NCI-H2227 treated with DMSO at 0.1 percent for 48 hours (cell line): ENCODE data around the gene AMOTL1.
A peak's percentile ranks its signal among the peaks of the same experiment; 100 is the strongest.
"Not testable (repeated sequence)": the region's sequence is repeated elsewhere in the genome, so short reads cannot be mapped to it uniquely, and the experiment has no call there.

Source experiments
- DNase-seq: peaks from one replicate; lab custom pipeline; 2025; lab: John Stamatoyannopoulos, UW

AMOTL1 gene

GRCh38 chr11:94883878-94884277, 115.7 kb downstream of the AMOTL1 start:
- DNase-seq, result no peak

DNA sequence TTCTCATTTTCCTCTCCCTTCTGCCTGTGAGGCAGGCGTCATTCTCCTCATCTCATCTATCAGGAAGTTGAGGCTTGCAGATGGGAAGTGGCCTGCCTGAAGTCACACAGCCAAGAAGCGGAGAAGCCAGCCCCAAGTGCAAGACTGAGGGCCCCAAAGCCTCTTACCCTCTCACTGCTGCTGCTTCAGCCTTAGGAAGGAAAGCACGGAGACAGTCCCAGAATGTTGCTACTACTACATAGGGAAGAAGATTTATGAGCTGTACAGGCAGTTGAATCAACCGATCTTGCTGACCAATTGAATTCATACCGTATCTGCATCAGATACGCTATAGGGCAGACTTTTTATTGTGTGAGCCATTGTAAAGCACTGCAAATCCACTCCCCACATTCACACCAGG, 116.2 kb downstream of the AMOTL1 start:
- no peak for DNase-seq

DNA sequence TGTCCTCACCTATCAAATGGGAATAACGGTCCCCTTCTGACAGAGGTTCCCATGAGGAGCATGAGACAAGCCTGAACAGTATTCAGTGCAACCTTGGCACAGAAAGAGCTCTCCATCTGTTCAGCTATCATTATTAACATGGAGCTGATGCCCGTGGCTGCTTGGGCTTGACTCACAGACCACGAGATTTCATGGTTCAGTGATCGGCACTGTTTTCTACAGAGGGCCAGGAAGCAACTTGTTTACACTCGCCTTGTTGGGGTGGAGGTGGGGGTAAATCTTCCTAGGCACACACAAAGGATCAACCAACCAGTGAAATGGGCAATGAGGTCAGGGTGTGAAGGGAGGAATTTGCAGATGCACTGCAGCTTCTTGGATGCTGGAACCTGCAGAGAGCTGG, 117.0 kb downstream of the AMOTL1 start:
- no peak for DNase-seq

DNA sequence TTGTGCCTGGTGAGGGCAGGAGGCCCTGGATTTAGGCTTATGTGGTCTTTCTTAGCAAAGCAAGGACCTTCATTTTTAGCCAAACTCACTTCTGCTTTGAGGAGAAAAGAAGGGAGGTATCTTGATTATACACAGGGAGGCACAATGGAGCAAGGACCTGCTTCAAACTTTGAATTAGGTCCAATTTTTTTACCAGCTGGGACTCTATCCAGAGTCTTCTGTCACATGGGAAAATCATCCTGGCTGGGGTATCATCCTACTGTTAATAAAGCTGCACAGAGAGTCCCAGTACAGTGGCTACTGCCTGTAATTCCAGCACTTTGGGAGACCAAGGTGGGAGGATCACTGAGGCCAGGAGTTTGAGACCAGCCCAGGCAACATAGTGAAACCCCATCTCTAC, 117.4 kb downstream of the AMOTL1 start:
- no peak for DNase-seq

DNA sequence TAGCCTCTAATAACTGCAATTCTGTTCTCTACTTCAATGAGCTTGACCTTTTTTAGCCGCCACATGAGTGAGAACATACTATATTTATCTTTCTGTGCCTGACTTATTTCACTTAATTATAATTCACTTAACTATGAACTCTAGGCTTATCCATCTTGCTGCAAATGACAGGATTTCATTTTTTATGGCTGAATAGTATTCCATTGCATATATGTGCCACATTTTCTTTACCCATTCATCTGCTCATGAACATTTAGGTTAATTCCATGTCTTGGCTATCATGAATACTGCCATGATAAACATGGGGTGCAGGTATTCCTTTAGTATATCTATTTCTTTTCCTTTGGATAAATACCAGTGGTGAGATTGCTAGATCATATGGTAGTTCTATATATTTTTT, 120.0 kb downstream of the AMOTL1 start:
- DNase-seq, result no peak

GRCh38 chr11:94895451-94895850, 127.3 kb downstream of the AMOTL1 start:
- DNase-seq, result no peak

- no peak for DNase-seq
Measured at GRCh38 chr11:94895971-94896370, 127.8 kb downstream of the AMOTL1 start.

DNA sequence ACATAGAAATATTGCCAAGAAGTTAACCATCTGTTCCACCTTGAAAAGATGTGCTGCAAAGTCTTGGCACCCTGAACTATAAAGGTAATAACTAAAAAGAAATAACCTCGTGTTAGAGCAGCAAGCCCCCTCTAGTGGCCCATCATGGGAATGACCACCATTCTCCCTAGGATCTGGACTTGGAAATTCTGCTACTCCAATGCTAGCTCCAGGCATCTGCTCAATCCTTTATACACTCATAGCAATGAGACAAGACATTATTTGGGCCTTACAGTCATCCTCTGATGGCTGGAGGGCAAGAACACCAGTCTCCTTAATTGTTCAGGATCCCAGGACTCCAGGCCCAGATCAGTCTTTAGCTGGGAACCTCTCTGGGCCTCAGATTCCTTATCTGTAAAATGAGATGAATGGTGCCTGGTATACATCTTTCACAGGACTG, 129.2 kb downstream of the AMOTL1 start:
- peak; percentile 27 for DNase-seq

DNA sequence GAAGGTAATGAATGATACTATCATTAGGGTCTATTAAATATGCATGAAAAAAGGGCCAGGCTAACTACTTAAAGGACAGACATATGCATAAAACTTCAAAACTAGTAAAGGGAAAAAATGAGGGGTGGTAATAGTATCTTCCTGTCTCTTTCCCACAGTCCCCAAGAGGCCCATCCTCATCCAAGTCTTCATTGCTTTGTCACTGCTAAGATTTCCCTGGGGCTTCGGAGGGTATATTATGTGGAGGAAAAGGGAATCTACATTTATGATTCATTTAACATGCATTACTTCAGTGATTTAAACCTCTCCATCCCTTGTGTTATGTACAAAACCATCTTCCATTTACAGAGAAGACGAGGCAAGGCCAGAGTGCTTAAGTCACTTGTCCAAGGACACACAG, 139.1 kb downstream of the AMOTL1 start:
- DNase-seq, result no peak

GRCh38 chr11:94909371-94909820, 141.2 kb downstream of the AMOTL1 start:
- DNase-seq, result no peak

DNA sequence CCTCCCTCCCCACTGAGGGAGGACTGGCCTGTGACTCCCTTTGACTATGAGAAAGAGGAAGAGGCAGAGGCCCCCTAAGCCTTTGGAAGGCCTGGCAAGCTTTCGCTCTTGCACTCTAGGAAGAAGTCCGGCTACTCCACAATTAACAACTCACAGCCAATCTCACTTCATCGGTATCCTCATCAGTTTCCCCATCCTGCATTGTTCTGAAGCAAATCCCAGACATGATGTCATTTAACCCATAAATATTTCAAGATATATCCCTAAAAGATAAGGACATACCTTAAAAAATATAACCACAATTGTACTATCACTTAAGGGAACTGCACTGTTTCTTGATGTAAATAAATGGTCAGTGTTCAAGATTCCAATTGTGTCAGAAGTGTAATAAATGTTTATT, 142.1 kb downstream of the AMOTL1 start:
- DNase-seq, result no peak

DNA sequence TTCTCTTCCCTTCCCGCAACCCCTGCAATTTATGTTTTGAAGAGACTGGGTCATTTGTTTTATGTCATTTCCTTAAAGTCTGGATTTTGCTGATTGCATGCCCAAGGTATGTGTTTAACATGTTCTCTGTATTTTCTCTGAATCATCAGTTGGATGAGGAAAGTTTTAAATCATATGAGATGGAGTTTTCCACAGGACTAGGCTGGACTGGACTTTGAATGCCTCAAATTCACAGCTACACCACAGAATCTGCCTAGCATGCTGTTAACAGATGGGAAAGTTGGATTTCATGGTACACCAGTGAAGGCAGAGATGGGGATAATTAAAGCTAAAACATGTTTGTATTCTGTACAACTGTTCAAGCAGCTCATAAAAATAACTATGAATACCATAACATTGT, 142.6 kb downstream of the AMOTL1 start:
- DNase-seq, result no peak

- no peak for DNase-seq
Measured at GRCh38 chr11:94912806-94913205, 144.7 kb downstream of the AMOTL1 start.

GRCh38 chr11:94913718-94914394, 145.7 kb downstream of the AMOTL1 start:
- DNase-seq, result not testable (repeated sequence)

- no peak for DNase-seq
Measured at GRCh38 chr11:94920311-94920710, 152.2 kb downstream of the AMOTL1 start.

- no peak for DNase-seq
Measured at GRCh38 chr11:94922321-94923003, 154.3 kb downstream of the AMOTL1 start.

DNA sequence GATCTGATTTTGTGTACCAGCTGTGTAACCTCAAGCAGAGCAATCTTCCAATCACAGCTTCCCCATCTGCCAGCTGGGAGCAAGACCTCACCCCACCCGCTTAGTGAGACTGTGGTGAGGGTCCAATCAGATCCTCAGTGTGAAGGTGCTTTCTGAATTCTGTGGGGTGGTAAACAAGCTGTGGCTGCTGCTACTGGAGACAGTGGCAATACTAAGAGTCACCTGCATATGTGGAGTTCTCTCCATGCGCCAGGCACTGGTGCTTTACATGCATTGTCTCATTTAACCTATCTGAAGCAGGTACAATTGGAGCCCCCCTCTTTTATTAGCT, 154.8 kb downstream of the AMOTL1 start:
- no peak for DNase-seq

DNA sequence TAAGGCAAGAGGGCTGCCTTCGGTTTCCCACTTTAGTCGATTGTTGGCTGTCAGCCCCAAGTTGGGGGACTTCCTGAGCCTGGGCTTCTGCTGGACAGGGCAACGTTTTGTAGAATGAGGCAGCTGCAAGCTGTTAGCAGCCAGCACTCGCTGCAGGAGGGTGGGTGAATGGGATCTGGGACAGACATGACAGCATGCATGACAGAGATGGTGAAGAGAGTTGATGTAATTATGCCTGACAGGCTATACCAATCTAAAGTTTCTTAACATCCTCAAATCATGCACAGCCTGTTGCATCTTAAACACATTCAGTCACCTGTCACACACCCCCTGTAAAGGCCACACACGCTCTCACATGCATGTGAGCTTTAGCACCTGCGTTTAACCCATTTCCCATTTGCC, 156.0 kb downstream of the AMOTL1 start:
- DNase-seq, result no peak

- no peak for DNase-seq
Measured at GRCh38 chr11:94924612-94925011, 156.5 kb downstream of the AMOTL1 start.

DNA sequence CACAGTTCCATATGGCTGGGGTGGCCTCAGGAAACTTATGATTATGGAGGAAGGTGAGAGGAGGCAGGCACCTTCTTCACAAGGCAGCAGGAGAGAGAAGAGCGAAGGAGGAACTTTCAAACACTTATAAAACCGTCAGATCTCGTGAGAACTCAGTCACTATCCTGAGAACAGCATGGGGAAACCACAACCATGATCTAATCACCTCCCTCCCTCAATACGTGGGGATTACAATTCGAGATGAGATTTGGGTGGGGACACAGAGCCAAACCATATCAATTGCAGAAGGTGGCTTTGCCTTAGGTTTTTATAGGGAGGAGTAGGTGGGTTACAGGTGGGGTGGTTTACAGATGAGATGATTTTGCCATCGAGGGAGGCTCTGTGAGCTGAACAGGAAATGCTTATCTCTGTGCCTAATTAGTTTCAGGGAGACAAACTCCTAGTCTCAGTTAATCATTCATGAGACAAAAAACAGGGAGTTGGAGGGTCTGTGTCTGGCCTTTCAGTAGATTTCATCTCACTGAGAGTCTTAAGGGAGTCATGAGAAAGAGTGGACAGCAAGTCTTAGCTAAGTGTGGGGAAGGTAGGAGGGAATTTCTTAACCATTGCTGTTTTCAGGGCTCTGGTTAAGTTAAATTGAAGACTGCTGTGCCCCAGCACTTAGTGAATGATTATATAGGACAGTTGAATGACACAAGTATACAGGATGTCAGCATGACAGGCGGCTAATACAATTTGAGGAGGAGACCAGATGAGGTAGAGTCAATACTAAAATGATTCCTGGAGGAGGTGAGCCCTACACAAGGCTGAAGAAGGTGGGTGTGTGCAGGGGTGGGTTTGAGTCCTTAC, 157.5 kb downstream of the AMOTL1 start:
- no peak for DNase-seq

DNA sequence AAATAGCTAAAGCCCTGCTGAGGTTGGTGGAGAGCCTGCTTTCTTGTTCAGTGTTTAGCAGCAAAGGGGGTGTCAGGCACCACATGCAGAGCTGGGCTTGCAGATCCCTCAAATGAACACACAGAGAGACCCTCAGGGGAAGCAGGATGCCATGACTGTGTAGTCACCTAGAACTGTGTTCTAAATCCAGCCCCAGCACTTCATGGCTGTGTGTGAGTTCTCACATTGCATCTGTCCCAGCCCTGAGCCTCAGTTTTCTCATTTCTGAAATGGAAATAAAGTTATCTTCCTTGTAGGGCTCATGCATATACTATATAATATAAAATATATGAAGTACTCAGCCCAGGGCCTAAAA, 158.1 kb downstream of the AMOTL1 start:
- DNase-seq, result no peak
